ENCODE measurements around the gene MAL. TPM values are rescaled to one million over a fixed set of nuclear protein-coding genes. Genes with fewer than 3 reads are reported as not detected.

The MAL gene
- total RNA-seq, 4 donors from 2014 or later = 6.5 to 29.4 (median 11.8) TPM

DNA sequence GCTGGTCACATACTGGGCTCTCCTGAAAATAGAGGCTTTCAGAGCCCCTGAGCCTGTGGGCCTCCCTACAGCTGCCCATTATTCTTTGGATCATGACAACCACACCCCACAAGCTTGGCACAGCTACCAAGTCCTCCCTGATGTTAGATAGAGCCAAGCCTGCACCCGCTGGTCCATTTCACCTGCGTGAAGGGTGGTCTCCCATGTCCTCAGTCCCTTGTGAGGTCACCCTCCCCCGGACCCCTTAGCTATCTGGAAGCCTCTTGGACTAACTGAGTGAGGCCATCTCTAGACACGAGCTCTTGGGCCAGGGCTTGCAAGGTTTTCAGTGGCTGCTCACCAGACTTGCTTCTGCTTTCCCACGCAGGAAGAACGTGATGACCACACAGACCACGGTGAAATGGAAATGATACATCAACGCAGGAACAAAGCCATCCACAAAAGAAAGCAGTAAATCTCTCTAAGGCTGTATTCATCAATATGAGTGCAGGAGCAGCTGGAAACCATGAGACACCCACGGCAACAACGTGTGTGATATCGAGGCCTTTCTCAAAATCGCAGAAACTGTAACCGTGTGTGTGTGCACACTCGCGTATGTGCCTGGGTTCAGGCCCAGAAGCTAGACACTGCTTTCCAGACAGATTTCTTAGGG lies 10.1 kb upstream of the MAL start:
- 74% methylated on average over 15 of the region's 15 CpGs for WGBS
- H3K36me3 ChIP-seq = no peaks in the 10 kb centered on the region
- no peak for TF ChIP-seq POLR2AphosphoS5 (IDR thresholded peaks at IDR 0.05)
- TF ChIP-seq EP300 (IDR thresholded peaks at IDR 0.05) = no peak
- TF ChIP-seq, protein P1, sequence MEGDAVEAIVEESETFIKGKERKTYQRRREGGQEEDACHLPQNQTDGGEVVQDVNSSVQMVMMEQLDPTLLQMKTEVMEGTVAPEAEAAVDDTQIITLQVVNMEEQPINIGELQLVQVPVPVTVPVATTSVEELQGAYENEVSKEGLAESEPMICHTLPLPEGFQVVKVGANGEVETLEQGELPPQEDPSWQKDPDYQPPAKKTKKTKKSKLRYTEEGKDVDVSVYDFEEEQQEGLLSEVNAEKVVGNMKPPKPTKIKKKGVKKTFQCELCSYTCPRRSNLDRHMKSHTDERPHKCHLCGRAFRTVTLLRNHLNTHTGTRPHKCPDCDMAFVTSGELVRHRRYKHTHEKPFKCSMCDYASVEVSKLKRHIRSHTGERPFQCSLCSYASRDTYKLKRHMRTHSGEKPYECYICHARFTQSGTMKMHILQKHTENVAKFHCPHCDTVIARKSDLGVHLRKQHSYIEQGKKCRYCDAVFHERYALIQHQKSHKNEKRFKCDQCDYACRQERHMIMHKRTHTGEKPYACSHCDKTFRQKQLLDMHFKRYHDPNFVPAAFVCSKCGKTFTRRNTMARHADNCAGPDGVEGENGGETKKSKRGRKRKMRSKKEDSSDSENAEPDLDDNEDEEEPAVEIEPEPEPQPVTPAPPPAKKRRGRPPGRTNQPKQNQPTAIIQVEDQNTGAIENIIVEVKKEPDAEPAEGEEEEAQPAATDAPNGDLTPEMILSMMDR (IDR thresholded peaks at IDR 0.05) = no peak
- no peak for TF ChIP-seq POLR2A (IDR thresholded peaks at IDR 0.05)
- no peak for DNase-seq (ENCODE audit: low spot score in 2 of 2)
- H3K4me1 ChIP-seq = no peaks in the 10 kb centered on the region
- no peak overlapping the region for H3K27ac ChIP-seq
- no peak overlapping the region for H3K4me3 ChIP-seq
- H3K9me3 ChIP-seq = no peaks in the 10 kb centered on the region
- peaks cover 8% of the 10 kb centered on the region for H3K27me3 ChIP-seq

DNA sequence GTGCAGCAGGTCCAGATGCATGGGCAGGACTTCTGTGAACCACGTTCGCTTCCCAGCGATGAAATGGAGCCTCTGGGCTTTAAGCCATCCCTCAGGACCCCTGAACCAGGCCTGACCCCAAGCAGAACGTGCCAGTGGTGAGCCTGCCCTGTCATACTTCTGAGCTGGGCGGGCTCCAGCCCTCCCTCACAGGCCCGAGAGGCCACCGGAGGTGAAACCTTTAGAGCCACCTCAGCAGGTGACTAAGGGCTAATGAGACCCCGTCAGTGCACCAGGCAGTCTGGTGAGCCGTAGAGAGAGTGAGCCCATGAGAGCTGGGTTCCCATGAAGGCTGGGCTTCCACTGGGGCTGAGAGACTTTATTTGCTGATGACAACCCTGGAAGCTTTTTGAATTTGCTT lies 8.9 kb upstream of the MAL start:
- Histone ChIP-seq H3K27me3 (peaks cover 8% of the 10 kb centered on the region), H3K4me1 (no peaks in the 10 kb centered on the region), H3K9me3 (no peaks in the 10 kb centered on the region), H3K27ac (no peak overlapping the region), H3K36me3 (no peaks in the 10 kb centered on the region), H3K4me3 (no peak overlapping the region)
- TF ChIP-seq, protein P1 (IDR thresholded peaks at IDR 0.05) = no peak
- TF ChIP-seq EP300 (IDR thresholded peaks at IDR 0.05) (no peak), POLR2AphosphoS5 (IDR thresholded peaks at IDR 0.05) (no peak), POLR2A (IDR thresholded peaks at IDR 0.05) (no peak)
- WGBS = 70% methylated on average over 5 of the region's 9 CpGs
- DNase-seq (ENCODE audit: low spot score in 2 of 2) = no peak

GRCh38 chr2:95017071-95017501 lies 8.4 kb upstream of the MAL start:
- Histone ChIP-seq H3K4me1 (no peaks in the 10 kb centered on the region), H3K4me3 (no peak overlapping the region), H3K36me3 (no peaks in the 10 kb centered on the region), H3K27me3 (peaks cover 9% of the 10 kb centered on the region), H3K9me3 (no peaks in the 10 kb centered on the region), H3K27ac (no peak overlapping the region)
- 57% methylated on average over 9 of the region's 9 CpGs for WGBS
- DNase-seq (ENCODE audit: low spot score in 2 of 2) = no peak
- no peak for TF ChIP-seq EP300 (IDR thresholded peaks at IDR 0.05)
- TF ChIP-seq POLR2AphosphoS5 (IDR thresholded peaks at IDR 0.05) = no peak
- TF ChIP-seq POLR2A (IDR thresholded peaks at IDR 0.05) = no peak
- TF ChIP-seq, protein P1 (IDR thresholded peaks at IDR 0.05) = no peak

- H3K9me3 ChIP-seq = no peaks in the 10 kb centered on the region
- 90% methylated on average over 12 of the region's 12 CpGs for WGBS
- no peak overlapping the region for H3K4me3 ChIP-seq
- H3K27ac ChIP-seq = no peak overlapping the region
- H3K27me3 ChIP-seq = peaks cover 15% of the 10 kb centered on the region
- no peak for DNase-seq (ENCODE audit: low spot score in 2 of 2)
- H3K4me1 ChIP-seq = no peaks in the 10 kb centered on the region
- no peaks in the 10 kb centered on the region for H3K36me3 ChIP-seq
- TF ChIP-seq EP300 (IDR thresholded peaks at IDR 0.05) (no peak), POLR2A (IDR thresholded peaks at IDR 0.05) (no peak)
- TF ChIP-seq, protein P1 (IDR thresholded peaks at IDR 0.05) = no peak
Measured at GRCh38 chr2:95017836-95018235, 7.7 kb upstream of the MAL start.

DNA sequence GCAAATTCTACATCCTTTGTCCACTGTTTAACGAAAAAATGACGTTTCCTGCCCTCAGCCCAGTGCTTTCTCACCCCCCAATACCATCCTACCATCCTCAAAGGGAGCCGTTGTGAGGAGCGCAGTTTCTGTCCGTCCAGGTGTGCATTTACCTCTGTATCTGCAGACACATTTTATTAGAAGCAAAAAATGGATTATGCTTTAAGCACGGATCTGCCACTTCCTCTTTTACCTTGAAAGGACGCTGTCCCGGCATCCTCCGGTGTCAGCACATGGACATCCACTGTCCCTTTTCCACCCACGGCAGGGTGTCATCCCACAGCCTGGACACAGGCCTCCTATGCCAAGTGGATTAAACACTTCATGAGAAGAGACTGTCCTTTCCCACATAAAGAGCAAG lies 7.2 kb upstream of the MAL start:
- WGBS = 80% methylated on average over 10 of the region's 10 CpGs
- DNase-seq (ENCODE audit: low spot score in 2 of 2) = no peak
- Histone ChIP-seq H3K27ac (no peak overlapping the region), H3K27me3 (peaks cover 20% of the 10 kb centered on the region), H3K36me3 (no peaks in the 10 kb centered on the region), H3K9me3 (no peaks in the 10 kb centered on the region), H3K4me3 (no peak overlapping the region), H3K4me1 (no peaks in the 10 kb centered on the region)
- TF ChIP-seq EP300 (IDR thresholded peaks at IDR 0.05) (no peak), POLR2AphosphoS5 (IDR thresholded peaks at IDR 0.05) (no peak), POLR2A (IDR thresholded peaks at IDR 0.05) (no peak)
- TF ChIP-seq, protein P1 (IDR thresholded peaks at IDR 0.05) = no peak

Measured in suprapubic skin (tissue), 4 donors.